GM12801 (cell line): ENCODE measurements around the gene RIMBP2.

Experiments used
- TF ChIP-seq, protein P1 (sequence below): IDR thresholded peaks from one replicate; pipeline ENCODE4 v1.5.1; 2011; ENCODE audit warnings: control low read depth; ENCODE audit not compliant: insufficient read length; ENCODE audit errors: extremely low read depth

Gene RIMBP2

DNA sequence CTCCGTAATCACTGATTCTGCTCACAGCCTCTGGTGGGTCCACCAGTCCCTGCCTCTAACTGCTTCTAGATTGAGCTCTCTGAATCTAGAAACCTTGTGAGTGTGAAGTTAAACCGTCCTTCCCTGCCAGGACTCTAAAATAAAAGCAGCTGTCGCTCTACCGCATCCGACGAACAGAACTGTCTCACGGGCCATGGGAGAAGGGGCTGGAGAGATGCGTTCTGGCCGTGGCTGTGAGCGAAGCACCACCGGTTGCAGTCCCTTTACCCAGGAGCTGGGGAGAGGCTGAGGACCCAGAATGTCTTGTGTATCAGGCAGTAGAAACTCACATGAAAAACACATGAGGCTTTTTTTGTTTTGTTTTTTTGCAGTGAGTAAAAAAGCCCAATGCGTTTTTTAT is 218.8 kb downstream of the RIMBP2 start:
- TF ChIP-seq, protein P1, sequence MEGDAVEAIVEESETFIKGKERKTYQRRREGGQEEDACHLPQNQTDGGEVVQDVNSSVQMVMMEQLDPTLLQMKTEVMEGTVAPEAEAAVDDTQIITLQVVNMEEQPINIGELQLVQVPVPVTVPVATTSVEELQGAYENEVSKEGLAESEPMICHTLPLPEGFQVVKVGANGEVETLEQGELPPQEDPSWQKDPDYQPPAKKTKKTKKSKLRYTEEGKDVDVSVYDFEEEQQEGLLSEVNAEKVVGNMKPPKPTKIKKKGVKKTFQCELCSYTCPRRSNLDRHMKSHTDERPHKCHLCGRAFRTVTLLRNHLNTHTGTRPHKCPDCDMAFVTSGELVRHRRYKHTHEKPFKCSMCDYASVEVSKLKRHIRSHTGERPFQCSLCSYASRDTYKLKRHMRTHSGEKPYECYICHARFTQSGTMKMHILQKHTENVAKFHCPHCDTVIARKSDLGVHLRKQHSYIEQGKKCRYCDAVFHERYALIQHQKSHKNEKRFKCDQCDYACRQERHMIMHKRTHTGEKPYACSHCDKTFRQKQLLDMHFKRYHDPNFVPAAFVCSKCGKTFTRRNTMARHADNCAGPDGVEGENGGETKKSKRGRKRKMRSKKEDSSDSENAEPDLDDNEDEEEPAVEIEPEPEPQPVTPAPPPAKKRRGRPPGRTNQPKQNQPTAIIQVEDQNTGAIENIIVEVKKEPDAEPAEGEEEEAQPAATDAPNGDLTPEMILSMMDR = no peak

DNA sequence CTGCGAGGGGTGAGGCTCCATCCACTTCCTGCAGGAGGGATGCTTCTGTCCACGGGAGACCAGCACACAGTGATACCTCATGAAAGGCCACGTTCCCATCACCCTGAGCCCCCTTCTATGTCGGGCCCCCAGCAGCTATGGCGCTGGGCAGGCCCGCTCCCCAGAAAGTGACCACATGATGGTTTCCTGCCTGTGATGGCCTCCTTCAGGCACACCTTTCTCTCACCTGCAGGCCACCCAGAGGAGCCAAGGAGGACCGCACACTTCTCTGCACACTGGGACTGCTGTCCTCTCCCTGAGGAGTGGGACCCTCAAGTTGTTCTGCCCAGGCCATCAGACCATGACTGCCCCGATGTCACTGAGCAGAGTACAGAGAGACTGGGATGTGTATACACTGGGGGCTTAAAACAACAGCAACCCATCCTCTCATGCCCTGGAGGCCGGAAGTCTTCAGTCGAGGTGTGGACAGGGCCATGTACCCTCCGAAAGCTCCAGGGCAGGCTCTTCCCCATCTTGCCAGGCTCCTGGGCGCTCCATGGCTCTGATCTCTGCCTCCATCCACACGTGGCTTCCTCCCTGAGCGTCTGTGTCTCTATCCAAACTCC is 219.5 kb downstream of the RIMBP2 start:
- TF ChIP-seq, protein P1 = no peak

DNA sequence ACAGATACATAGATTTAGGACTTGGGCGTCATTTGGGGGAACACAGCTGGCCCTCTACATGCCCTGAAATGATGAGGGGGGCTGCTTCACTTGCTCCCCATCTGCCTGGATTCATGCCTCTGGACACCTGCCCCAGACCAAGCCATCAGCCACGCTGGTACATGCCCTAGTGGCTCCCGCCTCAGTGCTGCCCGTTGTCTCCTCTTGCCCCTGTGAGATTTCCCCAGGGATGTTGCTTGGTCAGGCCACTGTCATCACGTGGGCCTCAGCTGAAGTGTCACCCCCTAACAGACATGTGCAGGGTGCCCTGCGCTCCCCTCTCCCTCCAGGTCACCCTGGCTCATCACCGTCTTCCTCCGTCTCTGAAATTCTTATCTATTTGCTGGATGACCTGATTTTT is 220.9 kb downstream of the RIMBP2 start:
- TF ChIP-seq, protein P1 = no peak

DNA sequence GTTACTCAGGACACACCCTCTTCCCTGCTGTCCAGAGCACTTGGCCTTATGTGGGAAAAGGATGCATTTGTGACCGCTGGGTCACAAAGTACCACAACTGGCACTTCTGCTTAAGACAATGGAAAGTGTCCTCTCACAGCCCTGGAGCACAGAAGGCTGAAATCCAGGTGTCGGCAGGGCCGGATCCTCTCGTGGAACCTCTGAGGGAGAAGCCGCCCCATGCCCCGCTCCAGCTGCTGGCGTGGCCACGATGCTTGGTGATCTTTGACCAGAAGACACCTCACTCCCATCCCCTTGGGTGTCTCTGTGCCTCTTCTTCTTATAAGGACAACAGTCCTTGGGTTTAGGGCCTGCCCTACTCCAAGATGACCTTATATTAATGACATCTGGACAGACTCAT is 221.4 kb downstream of the RIMBP2 start:
- TF ChIP-seq, protein P1 = no peak

DNA sequence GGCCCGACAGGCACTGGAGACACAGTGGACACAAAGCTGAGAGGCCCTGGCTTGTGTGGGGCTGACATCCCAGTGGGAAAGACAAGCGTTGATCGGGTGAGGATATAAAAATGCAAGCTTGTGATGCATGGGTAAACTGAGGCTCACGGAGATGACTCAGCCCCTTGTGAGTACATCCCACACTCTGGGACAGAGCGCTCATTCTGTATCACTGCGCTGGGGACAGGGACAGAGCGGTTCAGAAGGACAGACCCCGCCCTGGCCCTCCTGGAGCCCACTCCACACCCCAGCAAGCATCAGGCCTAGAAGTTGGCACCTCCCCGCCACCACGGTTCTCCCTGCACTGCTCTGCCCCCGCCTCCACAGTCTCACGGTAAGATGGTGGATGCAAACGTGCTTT is 222.1 kb downstream of the RIMBP2 start:
- TF ChIP-seq, protein P1 = no peak

DNA sequence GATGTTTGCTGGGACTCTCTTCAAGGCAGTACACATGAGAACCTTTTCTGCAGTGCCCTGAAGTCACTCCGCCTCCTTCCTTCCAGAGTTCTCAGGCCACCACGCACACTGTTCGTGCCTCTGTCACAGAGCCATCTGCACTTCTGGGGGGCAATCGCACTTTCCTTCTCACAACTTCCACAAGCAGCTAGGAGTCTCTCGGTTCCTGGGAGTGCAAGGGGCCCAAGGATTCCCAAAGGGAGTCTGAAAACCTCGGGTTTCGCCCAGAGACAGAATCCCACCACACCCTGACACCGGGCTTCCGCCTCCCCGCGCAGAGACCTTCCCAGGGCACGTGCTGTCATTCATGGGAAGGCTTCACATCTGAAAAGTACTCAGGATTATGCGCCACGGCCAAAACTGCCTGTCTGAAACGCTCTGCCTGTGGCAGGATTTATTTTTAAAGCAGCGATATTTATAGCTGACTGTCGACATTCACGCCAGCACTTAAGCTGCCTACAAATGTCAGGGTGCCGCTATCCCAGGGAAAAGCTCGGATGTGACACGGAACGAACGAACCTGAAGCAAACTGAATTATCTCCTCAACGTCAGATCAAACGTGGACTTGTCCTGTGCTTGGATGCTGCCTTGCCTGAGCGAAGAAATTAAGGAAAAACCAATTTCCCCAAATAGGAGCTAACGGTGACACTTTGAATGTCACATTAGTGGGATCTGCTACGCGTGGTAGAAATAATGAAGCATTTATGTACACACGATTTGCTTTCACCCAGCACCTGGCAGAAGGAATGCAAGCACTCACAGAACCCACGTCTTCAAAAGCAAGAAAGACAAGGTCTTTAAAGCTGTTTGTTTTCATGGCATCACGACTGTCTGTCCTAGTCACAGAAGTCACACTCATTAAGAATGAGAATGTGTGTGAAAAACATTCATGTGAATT is 224.4 kb downstream of the RIMBP2 start:
- TF ChIP-seq, protein P1 = no peak

DNA sequence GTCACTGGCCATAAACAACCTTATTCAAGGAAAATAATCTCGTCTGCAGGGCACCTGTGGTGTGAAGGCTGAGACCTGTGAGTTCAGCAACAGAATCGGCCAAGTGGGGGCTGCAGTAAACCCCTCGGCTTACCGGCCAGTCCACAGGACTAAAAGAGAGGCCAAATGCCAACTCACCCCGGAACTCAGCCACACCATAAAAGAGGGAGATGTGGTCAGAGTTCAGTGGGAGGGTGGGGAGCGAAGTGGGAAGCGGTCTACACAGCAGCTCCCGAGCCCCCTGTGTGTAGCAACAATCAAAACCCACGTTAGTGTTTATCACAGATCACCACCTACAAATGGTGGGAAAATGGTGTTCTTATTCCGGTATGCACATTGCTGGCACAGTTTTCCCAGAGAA is 225.4 kb downstream of the RIMBP2 start:
- TF ChIP-seq, protein P1 = no peak
